Esophagus muscularis mucosa (tissue), 4 donors: ENCODE results near the gene SH3BP5L. TPM values are rescaled to one million over a fixed set of nuclear protein-coding genes. Genes with fewer than 3 reads are reported as not detected.

Source experiments
- DNase-seq: peaks from one replicate; pipeline ENCODE4 v3.0.0-alpha.2; 2017; ENCODE audit errors: extremely low spot score
- H3K27ac ChIP-seq, 4 donors: fragments of 200-600 bp; sonication (generic); replicated peaks in 1 of 4; 1 replicate in 3 of 4; 2 replicates in 1 of 4; pipeline ENCODE4 v1.5.1; 2016 to 2019; ENCODE audit warnings: mild to moderate bottlenecking in 1 of 4
- H3K27me3 ChIP-seq, 4 donors: fragments of 200-600 bp; sonication (generic); one replicate each; pipeline versions ENCODE4 v1.5.1 to v1.6.0; 2016 to 2019
- H3K36me3 ChIP-seq, 4 donors: fragments of 200-600 bp; sonication (generic); one replicate each; pipeline ENCODE4 v1.5.1; 2016 to 2019
- H3K4me1 ChIP-seq, 4 donors: fragments of 200-600 bp; sonication (generic); one replicate each; pipeline ENCODE4 v1.5.1; 2016 to 2019
- H3K4me3 ChIP-seq, 4 donors: fragments of 200-600 bp; sonication (generic); 1 replicate in 2 of 4; 2 replicates in 2 of 4; pipeline ENCODE4 v1.5.1; 2016 to 2019; ENCODE audit warnings: mild to moderate bottlenecking in 4 of 4, moderate library complexity in 1 of 4
- H3K9me3 ChIP-seq, 4 donors: fragments of 200-600 bp; sonication (generic); 1 replicate in 3 of 4; 2 replicates in 1 of 4; pipeline ENCODE4 v1.5.1; 2016 to 2019
- CTCF ChIP-seq, 3 experiments: fragments of 200-600 bp in 2 of 3; fragments of 450-650 bp in 1 of 3; sonication (generic) in 2 of 3; IDR thresholded peaks; one replicate each; pipeline ENCODE4 v1.5.1; 2017 to 2019; ENCODE audit warnings: antibody characterized with exemption in 3 of 3, mild to moderate bottlenecking in 2 of 3, moderate library complexity in 1 of 3
- EP300 ChIP-seq: sonication (generic); formaldehyde crosslinking; IDR thresholded peaks from one replicate; pipeline ENCODE4 v1.6.1; 2017; ENCODE audit warnings: antibody characterized with exemption
- POLR2A ChIP-seq: fragments of 450-650 bp; IDR thresholded peaks from one replicate; pipeline ENCODE4 v1.6.1; 2017; ENCODE audit warnings: antibody characterized with exemption, moderate library complexity, mild to moderate bottlenecking, low read depth
- POLR2AphosphoS5 ChIP-seq, 2 donors: sonication (generic); formaldehyde crosslinking; IDR thresholded peaks; one replicate each; pipeline ENCODE4 v1.6.1; 2017; ENCODE audit warnings: antibody characterized with exemption in 2 of 2
- WGBS: methylation state at CpG from one replicate; pipeline ENCODE4 v1.1.5; 2018; 5-methylcytosine and 5-hydroxymethylcytosine counted together
- intact Hi-C: fragments of 100-400 bp; cut with DNase I; formaldehyde crosslinking; loops from one replicate; pipeline ENCODE4 v1.15.1; 2023
- total RNA-seq, 4 donors: library from RNA; depleted of rRNA; stranded (reverse); fragments of >200 nt; gene quantifications; one replicate each; pipeline versions ENCODE4 v1.1.0 to v1.2.1, GENCODE V29; 2016

Gene SH3BP5L
- total RNA-seq, 4 donors from 2014 or later, result 19.9 to 36.2 (median 28.3) TPM

GRCh38 chr1:248810727-248811513 is 14.8 kb downstream of the SH3BP5L start:
- no peak overlapping the region for H3K27ac ChIP-seq
- no peaks in the 10 kb centered on the region for H3K9me3 ChIP-seq
- H3K36me3 ChIP-seq, result peaks cover 30 to 51% (median 49%) of the 10 kb centered on the region in 4 donors
- H3K27me3 ChIP-seq, result no peaks in the 10 kb centered on the region
- WGBS, result 52% methylated on average over 11 of the region's 12 CpGs
- intact Hi-C loops, result no loop called here
- DNase-seq, result no peak
- TF ChIP-seq POLR2A, result no peak
- TF ChIP-seq EP300, result no peak
- TF ChIP-seq CTCF (IDR thresholded peaks at IDR 0.05), result no peak
- TF ChIP-seq POLR2AphosphoS5 (IDR thresholded peaks at IDR 0.05), result no peak
- H3K4me1 ChIP-seq, result peaks cover 11 to 35% (median 24%) of the 10 kb centered on the region in 4 donors
- H3K4me3 ChIP-seq, result no peak overlapping the region

GRCh38 chr1:248810000-248810726 is 15.6 kb downstream of the SH3BP5L start:
- H3K9me3 ChIP-seq, result no peaks in the 10 kb centered on the region
- 85% methylated on average over 10 of the region's 10 CpGs for WGBS
- no peak for DNase-seq
- H3K36me3 ChIP-seq, result peaks cover 25 to 44% (median 42%) of the 10 kb centered on the region in 4 donors
- H3K4me1 ChIP-seq, result peaks cover 11 to 35% (median 24%) of the 10 kb centered on the region in 4 donors
- intact Hi-C loops, result no loop called here
- TF ChIP-seq CTCF (IDR thresholded peaks at IDR 0.05) (no peak), EP300 (no peak), POLR2A (no peak)
- H3K4me3 ChIP-seq, result no peak overlapping the region
- no peak overlapping the region for H3K27ac ChIP-seq
- H3K27me3 ChIP-seq, result no peaks in the 10 kb centered on the region

- Histone ChIP-seq H3K36me3 (peaks cover 12 to 31% (median 29%) of the 10 kb centered on the region in 4 donors), H3K4me1 (peaks cover 11 to 35% (median 26%) of the 10 kb centered on the region in 4 donors), H3K4me3 (no peak overlapping the region), H3K9me3 (no peaks in the 10 kb centered on the region), H3K27ac (no peak overlapping the region), H3K27me3 (no peaks in the 10 kb centered on the region)
- no peak for TF ChIP-seq POLR2AphosphoS5 (IDR thresholded peaks at IDR 0.05)
- no peak for TF ChIP-seq POLR2A
- no peak for TF ChIP-seq CTCF (IDR thresholded peaks at IDR 0.05)
- no peak for TF ChIP-seq EP300
- DNase-seq, result no peak
- intact Hi-C loops, result no loop called here
- 80% methylated on average over 9 of the region's 9 CpGs for WGBS
These were observed 16.8 kb downstream of the SH3BP5L start for GRCh38 chr1:248808876-248809275.

GRCh38 chr1:248807067-248807737 is 18.5 kb downstream of the SH3BP5L start:
- no peak overlapping the region for H3K27ac ChIP-seq
- intact Hi-C loops, result loop anchor here (2.0 kb wide), 1 partner anchor 188 kb away; no protein-coding TSS in a partner anchor
- peak; percentile 58 to 82 (median 64) for TF ChIP-seq CTCF (IDR thresholded peaks at IDR 0.05)
- TF ChIP-seq POLR2A, result no peak
- H3K36me3 ChIP-seq, result peaks cover 0 to 14% (median 12%) of the 10 kb centered on the region in 4 donors
- H3K4me3 ChIP-seq, result no peak overlapping the region
- no peak for DNase-seq
- H3K27me3 ChIP-seq, result peaks cover 0 to 5% (median 0%) of the 10 kb centered on the region in 4 donors
- WGBS, result 43% methylated on average over 14 of the region's 15 CpGs
- H3K4me1 ChIP-seq, result peaks cover 11 to 35% (median 26%) of the 10 kb centered on the region in 4 donors
- H3K9me3 ChIP-seq, result no peaks in the 10 kb centered on the region
